ENCODE data around the gene CHST11.
A peak's percentile ranks its signal among the peaks of the same experiment; 100 is the strongest.

The CHST11 gene

DNA sequence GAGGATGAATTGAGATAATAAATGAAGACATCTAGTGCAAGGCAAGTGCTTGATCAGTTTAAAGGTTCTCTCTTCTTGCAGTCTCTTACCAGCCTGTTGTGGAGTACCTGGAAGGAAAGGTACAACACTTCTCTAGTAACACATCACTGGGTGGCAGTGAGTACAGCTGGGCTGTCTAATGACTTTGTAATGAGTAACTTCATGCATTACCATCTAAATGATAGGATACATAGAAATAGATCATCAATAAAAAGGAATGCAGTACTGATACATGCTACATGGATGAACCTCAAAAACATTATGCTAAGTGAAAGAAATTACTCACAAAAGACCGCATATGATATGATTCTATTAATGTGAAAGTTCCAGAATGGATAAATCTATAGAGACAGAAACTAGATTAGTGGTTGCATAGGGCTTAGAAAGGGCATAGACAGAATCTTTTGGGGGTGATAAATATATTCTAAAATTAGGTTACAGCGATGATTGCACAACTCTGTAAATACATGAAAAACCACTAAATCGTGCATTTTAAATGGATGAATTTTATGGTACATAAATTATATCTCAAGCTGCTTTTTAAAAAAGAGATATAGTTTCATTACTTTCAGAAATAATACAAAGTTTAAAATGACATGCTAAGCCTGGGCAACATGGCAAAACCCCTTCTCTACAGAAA is 224.4 kb downstream of the CHST11 start:
- Histone ChIP-seq H3K4me1 (ENCODE audit: insufficient read depth, low read length) (peaks cover 96% of the 10 kb centered on the region), H3K27ac (ENCODE audit: low read length) (peak overlapping the region; percentile 69), H3K9ac (ENCODE audit: low read depth, low read length) (peak overlapping the region; percentile 2; the same call in 1 of the 2 replicates), H3K4me2 (ENCODE audit: insufficient read depth, low read length) (peak overlapping the region; percentile 60), H4K20me1 (ENCODE audit: insufficient read depth, low read length) (peaks cover 79% of the 10 kb centered on the region), H3K36me3 (ENCODE audit: insufficient read depth, low read length) (peaks cover 15% of the 10 kb centered on the region), H2AFZ (ENCODE audit: low read depth, low read length) (no peak overlapping the region), H3K9me3 (ENCODE audit: insufficient read depth, low read length, severe bottlenecking) (no peaks in the 10 kb centered on the region), H3K79me2 (ENCODE audit: insufficient read depth, low read length) (peaks cover 99% of the 10 kb centered on the region), H3K4me3 (ENCODE audit: low read depth in 1 of 2, low read length in 2 of 2) (no peak overlapping the region), H3K27me3 (ENCODE audit: insufficient read depth, low read length, poor library complexity) (no peaks in the 10 kb centered on the region)
- DNase-seq (no peak), ATAC-seq (ENCODE audit: insufficient read depth, low read depth) (no peak)
- TF ChIP-seq CTCF (IDR thresholded peaks at IDR 0.05; ENCODE audit: borderline replicate concordance, extremely low read depth, low read length, poor library complexity, severe bottlenecking) (no peak), EZH2 (IDR thresholded peaks at IDR 0.05; ENCODE audit: borderline replicate concordance, low read depth, low read length, severe bottlenecking) (no peak)

- peaks cover 20% of the 10 kb centered on the region for H3K36me3 ChIP-seq (ENCODE audit: insufficient read depth, low read length)
- TF ChIP-seq CTCF (IDR thresholded peaks at IDR 0.05; ENCODE audit: borderline replicate concordance, extremely low read depth, low read length, poor library complexity, severe bottlenecking) (no peak), EZH2 (IDR thresholded peaks at IDR 0.05; ENCODE audit: borderline replicate concordance, low read depth, low read length, severe bottlenecking) (no peak)
- peak overlapping the region; percentile 33 for H3K9ac ChIP-seq (ENCODE audit: low read depth, low read length)
- H3K27ac ChIP-seq (ENCODE audit: low read length): peak overlapping the region; percentile 74
- no peak overlapping the region for H2AFZ ChIP-seq (ENCODE audit: low read depth, low read length)
- H3K4me2 ChIP-seq (ENCODE audit: insufficient read depth, low read length): peak overlapping the region; percentile 60
- ATAC-seq (ENCODE audit: insufficient read depth, low read depth) (peak; percentile 70), DNase-seq (peak; percentile 86)
- no peaks in the 10 kb centered on the region for H3K27me3 ChIP-seq (ENCODE audit: insufficient read depth, low read length, poor library complexity)
- H4K20me1 ChIP-seq (ENCODE audit: insufficient read depth, low read length): peaks cover 69% of the 10 kb centered on the region
- no peaks in the 10 kb centered on the region for H3K9me3 ChIP-seq (ENCODE audit: insufficient read depth, low read length, severe bottlenecking)
- peaks cover 99% of the 10 kb centered on the region for H3K4me1 ChIP-seq (ENCODE audit: insufficient read depth, low read length)
- H3K4me3 ChIP-seq (ENCODE audit: low read depth in 1 of 2, low read length in 2 of 2): peak overlapping the region in 1 of 2 experiments; percentile 43; a peak in 2 of 4 replicates
- peaks cover 99% of the 10 kb centered on the region for H3K79me2 ChIP-seq (ENCODE audit: insufficient read depth, low read length)
These were observed 226.1 kb downstream of the CHST11 start for GRCh38 chr12:104682790-104683279.

DNA sequence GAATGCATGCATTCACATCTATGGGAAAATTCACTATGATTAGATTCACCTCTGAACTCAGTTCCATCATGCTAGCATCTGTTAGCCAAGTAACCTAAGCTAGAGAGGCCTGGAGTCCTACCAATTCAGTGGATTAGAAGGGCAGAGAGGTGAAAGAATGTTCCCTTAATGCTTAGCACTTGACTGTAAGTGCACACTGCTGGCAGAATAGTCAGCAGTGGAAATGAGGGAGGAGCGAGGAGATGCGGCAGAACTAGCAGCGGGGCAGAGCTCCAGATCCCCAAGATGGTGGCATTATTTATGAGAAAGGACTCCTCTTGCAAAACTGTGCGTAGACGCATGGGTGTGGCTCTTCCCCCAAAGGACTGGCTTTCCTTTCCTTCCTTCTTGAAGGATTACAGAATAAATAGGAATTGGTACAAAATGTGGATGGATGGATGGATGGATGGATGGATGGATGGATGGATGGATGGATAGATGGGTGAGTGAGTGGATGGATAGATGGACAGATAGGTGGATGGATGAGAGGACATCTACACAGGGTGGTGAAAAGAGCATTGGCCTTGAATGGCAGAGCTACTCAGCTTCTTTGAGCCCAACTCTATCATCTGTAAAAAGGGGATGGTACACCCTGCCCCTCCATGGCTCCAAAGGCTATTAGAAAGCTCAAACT is 227.2 kb downstream of the CHST11 start:
- Histone ChIP-seq H3K9ac (ENCODE audit: low read depth, low read length) (no peak overlapping the region), H3K36me3 (ENCODE audit: insufficient read depth, low read length) (peaks cover 14% of the 10 kb centered on the region; the same call in 1 of the 2 replicates)
- no peak for ATAC-seq (ENCODE audit: insufficient read depth, low read depth)

More for the DNA sequence above, 227.2 kb downstream of the CHST11 start:
- H3K27me3 ChIP-seq (ENCODE audit: insufficient read depth, low read length, poor library complexity): no peaks in the 10 kb centered on the region
- TF ChIP-seq CTCF (IDR thresholded peaks at IDR 0.05; ENCODE audit: borderline replicate concordance, extremely low read depth, low read length, poor library complexity, severe bottlenecking): no peak
- no peak for TF ChIP-seq EZH2 (IDR thresholded peaks at IDR 0.05; ENCODE audit: borderline replicate concordance, low read depth, low read length, severe bottlenecking)
- DNase-seq: no peak
- H3K9me3 ChIP-seq (ENCODE audit: insufficient read depth, low read length, severe bottlenecking): no peaks in the 10 kb centered on the region
- H3K4me1 ChIP-seq (ENCODE audit: insufficient read depth, low read length): peaks cover 99% of the 10 kb centered on the region
- peaks cover 63% of the 10 kb centered on the region for H4K20me1 ChIP-seq (ENCODE audit: insufficient read depth, low read length)
- H2AFZ ChIP-seq (ENCODE audit: low read depth, low read length): no peak overlapping the region
- no peak overlapping the region for H3K4me2 ChIP-seq (ENCODE audit: insufficient read depth, low read length)
- peaks cover 99% of the 10 kb centered on the region for H3K79me2 ChIP-seq (ENCODE audit: insufficient read depth, low read length)
- no peak overlapping the region for H3K4me3 ChIP-seq (ENCODE audit: low read depth in 1 of 2, low read length in 2 of 2)
- H3K27ac ChIP-seq (ENCODE audit: low read length): peak overlapping the region; percentile 74

Measured in DND-41 (cell line).